CD4-positive, alpha-beta T cell treated with Interleukin-17A for 4 hours (primary cell): ENCODE measurements around the gene LYPD6B.
"Not testable (repeated sequence)": the region's sequence is repeated elsewhere in the genome, so short reads cannot be mapped to it uniquely, and the experiment has no call there.

Experiments used
- DNase-seq: peaks from one replicate; pipeline ENCODE4 v3.0.0-alpha.2; 2020; ENCODE audit warnings: mixed read lengths

Gene LYPD6B

GRCh38 chr2:149219856-149220255 lies 181.4 kb downstream of the LYPD6B start:
- DNase-seq: no peak

- DNase-seq: no peak
Measured at GRCh38 chr2:149221002-149221401, 182.5 kb downstream of the LYPD6B start.

- DNase-seq: no peak
Measured at GRCh38 chr2:149221898-149222297, 183.4 kb downstream of the LYPD6B start.

GRCh38 chr2:149223472-149224095 lies 185.1 kb downstream of the LYPD6B start:
- DNase-seq: no peak

GRCh38 chr2:149224543-149224942 lies 186.0 kb downstream of the LYPD6B start:
- DNase-seq: no peak

GRCh38 chr2:149225446-149225845 lies 186.9 kb downstream of the LYPD6B start:
- no peak for DNase-seq

GRCh38 chr2:149226790-149227189 lies 188.3 kb downstream of the LYPD6B start:
- DNase-seq: no peak

- no peak for DNase-seq
Measured at GRCh38 chr2:149235816-149236375, 197.4 kb downstream of the LYPD6B start.

GRCh38 chr2:149236410-149236809 lies 197.9 kb downstream of the LYPD6B start:
- no peak for DNase-seq

GRCh38 chr2:149246186-149246585 lies 207.7 kb downstream of the LYPD6B start:
- no peak for DNase-seq

- DNase-seq: not testable (repeated sequence)
Measured at GRCh38 chr2:149251436-149251835, 212.9 kb downstream of the LYPD6B start.

- not testable (repeated sequence) for DNase-seq
Measured at GRCh38 chr2:149256877-149257276, 218.4 kb downstream of the LYPD6B start.

GRCh38 chr2:149258531-149258930 lies 220.0 kb downstream of the LYPD6B start:
- DNase-seq: no peak

- no peak for DNase-seq
Measured at GRCh38 chr2:149259136-149259535, 220.6 kb downstream of the LYPD6B start.

GRCh38 chr2:149261692-149262091 lies 223.2 kb downstream of the LYPD6B start:
- no peak for DNase-seq
